CD4-positive, alpha-beta T cell treated with Interleukin-21 for 1 hour (primary cell): ENCODE results near the gene B4GALNT4.
"Not testable (repeated sequence)": the region's sequence is repeated elsewhere in the genome, so short reads cannot be mapped to it uniquely, and the experiment has no call there.

Experiments
- DNase-seq: peaks from one replicate; pipeline ENCODE4 v3.0.0-alpha.2; 2020

The B4GALNT4 gene

GRCh38 chr11:409008-409599, 39.8 kb downstream of the B4GALNT4 start:
- no peak for DNase-seq

- no peak for DNase-seq
Observed at GRCh38 chr11:409600-410483, 40.5 kb downstream of the B4GALNT4 start.

- DNase-seq = not testable (repeated sequence)
Observed at GRCh38 chr11:410711-411110, 41.4 kb downstream of the B4GALNT4 start.

DNA sequence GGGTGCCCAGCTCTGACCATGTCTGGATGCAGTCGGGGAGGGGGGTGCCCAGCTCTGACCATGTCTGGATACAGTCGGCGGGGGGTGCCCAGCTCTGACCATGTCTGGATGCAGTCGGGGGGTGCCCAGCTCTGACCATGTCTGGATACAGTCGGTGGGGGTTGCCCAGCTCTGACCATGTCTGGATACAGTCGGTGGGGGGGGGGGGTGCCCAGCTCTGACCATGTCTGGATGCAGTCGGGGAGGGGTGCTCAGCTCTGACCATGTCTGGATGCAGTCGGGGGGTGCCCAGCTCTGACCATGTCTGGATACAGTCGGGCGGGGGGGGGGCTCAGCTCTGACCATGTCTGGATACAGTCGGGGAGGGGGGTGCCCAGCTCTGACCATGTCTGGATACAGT, 42.2 kb downstream of the B4GALNT4 start:
- not testable (repeated sequence) for DNase-seq

GRCh38 chr11:412641-413119, 43.4 kb downstream of the B4GALNT4 start:
- no peak for DNase-seq

GRCh38 chr11:413120-414081, 44.1 kb downstream of the B4GALNT4 start:
- peak; percentile 18 for DNase-seq

- DNase-seq = no peak
Observed at GRCh38 chr11:414318-414857, 45.1 kb downstream of the B4GALNT4 start.

GRCh38 chr11:415640-416041, 46.3 kb downstream of the B4GALNT4 start:
- no peak for DNase-seq

DNA sequence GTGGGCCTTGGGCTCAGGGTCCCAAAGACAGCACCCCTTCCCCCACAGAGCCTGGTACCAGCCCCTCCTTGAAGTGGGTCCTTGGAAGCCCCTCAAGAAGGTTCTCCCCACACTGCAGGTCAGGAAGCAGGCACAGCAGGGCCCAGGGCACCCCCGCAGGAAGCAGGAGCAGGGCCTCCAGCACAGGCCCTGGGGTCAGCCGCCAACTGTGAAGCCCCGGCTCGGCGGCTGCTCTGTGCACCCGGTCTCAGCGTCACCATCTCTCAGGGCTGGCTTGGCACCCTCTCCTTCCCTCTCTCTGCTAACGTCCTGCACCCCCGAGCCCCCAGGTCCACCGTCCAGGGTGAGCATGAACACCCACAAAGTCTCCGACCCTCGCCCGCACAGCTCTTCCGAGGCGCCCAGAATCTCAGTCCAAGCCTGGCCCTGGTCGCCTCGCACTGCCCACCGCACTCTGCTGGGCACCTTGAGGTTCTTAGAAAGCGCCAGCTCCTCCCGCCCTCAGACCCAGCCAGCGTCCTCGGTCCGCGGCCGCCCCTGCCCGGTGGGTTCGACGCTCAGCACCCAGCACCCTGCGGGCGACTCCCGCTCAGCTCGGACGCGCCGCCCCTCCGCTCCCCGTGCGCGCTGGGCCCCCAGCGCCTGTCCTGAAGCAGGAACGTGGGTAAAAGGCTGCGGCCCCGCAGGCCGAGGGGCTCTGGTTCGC, 46.9 kb downstream of the B4GALNT4 start:
- no peak for DNase-seq

DNA sequence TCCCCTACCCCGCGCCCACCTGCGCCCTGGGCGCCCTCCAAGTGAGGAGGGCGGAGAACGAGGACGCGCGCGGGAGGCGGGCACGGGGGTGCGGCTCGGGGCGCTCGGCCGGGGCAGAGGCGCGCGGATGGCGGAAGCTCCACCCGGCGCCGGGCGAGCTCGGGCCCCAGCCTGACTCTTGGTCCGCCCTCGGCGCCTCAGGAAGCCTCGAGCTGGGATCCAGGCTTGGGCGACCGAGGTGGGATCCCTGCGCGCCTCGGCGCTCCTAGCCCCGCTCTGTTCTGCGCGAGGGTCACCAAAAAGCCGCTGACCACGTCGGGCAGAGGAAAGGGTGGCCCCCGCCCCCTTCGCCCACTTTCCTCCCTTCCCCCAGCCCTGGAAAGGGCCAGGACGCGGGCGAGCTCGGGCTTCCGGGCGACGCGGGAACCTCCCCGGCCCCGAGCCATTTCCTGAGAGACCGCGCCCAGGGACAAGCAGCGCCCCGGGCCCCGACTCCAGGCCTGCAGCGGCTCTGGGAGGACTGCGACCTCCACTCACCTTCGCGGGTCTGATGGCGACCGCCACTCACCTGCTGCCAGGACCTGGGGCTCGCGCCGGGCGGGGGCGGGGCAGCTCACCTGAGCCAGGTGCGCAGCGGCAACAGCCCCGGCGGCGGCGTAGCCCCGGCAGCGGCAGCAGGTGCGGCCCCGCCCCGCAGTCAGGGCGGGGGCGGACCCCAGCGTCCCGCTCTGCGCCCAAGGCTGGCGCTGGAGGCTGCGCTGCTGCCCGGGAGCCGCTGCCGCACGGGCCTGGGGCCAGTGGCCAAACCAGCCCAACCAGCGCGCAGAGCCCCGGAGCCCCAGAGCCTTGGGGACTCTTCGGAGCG, 47.7 kb downstream of the B4GALNT4 start:
- DNase-seq = peak; percentile 47

- DNase-seq = no peak
Observed at GRCh38 chr11:417652-418342, 48.5 kb downstream of the B4GALNT4 start.

DNA sequence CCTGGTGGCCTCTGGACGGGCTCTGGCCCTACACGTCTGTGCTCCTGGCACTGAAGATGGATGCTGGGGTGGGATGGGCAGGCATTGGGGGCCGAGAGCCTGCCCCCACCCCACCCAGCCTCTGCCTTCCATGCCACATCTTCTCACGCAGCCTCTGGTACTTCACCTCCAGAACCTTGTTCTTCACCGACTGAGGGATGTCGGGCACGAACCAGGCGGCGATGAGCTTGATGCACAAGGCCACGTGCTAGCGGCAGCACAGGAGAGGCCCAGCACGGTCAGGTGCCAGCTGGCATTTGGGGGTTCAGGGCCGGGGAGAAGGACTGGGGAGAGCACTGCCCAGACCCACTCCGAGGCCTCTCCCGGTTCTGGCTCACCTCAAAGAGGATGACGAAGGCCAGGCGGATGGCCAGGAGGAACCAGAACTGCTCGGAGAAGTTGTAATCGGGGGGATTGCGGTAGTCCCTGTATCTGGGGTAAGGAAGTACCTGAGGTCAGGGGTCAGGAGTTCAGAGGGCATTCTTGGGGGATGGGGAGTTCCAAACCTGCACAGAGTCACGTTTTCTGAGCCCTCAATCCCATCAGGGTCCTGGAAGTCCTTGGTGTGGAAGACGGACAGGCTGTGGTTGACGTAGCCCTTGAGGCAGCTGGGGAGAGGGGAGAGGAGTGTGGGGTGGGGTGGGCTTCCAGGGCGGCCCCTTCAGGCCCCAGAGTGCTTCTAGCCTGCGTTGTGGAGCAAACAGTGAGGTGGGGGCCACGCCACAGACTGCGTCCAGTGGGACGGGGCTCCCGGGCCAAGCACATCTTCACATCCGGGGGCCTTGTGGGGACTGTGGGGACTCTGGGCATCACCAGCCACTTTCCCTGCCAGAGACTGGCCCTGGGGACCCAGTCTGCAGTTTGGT, 49.3 kb downstream of the B4GALNT4 start:
- no peak for DNase-seq

- no peak for DNase-seq
Observed at GRCh38 chr11:419248-420005, 50.1 kb downstream of the B4GALNT4 start.

DNA sequence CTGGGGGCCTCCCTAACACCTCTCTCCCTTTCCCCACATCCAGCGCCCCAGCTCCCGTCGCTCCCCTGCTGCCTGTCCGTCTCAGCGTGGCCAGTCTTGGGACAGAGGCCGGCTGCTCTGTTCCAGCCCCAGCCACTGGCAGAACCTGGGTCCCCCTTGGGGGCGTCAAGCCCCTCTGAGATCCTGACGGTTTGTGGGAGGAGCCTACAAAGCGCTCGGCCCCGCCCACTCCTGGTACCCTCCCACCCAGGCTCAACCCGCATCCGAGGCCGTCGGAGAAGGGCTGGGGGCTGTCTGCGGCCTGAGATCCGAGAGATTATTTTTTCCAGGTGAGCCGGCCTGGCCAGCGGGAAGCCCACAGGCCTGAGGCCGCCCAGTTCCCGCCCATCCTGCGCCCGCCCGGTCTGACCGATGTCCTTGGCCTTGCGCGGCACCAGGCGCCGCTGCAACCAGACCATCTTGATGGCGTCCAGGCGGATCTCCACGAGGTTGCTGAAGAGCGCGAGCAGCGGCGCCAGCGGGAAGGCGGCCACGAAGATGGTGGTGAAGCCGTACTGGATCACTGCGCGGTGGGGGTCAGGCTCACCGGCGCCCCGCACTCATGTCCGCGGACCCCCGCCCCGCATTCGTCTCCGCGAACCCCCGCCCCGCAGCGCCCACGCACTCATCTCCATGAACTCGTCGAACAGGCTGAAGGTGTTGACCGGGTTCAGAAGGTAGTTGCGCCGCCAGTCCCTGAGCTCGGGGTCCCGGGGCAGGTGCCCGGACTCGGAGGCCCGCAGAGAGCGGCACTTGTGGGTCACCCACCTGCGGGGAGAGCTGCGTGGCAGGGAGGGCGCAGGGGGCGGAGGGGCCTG, 51.0 kb downstream of the B4GALNT4 start:
- DNase-seq = no peak

GRCh38 chr11:420911-421321, 51.6 kb downstream of the B4GALNT4 start:
- DNase-seq = no peak

DNA sequence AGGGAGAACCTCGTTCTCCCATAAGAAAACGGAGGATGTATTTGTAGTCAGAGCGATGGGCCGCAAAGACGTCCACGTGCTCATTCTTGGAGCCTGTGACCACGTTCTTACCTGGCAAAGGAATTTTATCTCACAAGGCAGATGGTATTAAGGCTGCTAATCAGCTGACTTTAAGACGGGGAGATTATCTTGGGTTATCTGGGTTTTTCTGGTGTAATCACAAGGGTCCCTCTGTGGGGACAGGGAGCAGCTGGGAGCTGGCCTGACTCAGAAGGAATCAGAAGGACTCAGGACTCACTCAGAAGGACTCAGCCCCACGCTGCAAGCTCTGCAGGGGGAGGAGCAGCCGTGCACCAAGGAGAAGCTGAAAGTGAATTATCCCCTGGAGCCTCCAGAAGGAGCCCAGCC, 53.0 kb downstream of the B4GALNT4 start:
- no peak for DNase-seq

- DNase-seq = no peak
Observed at GRCh38 chr11:424232-424631, 54.9 kb downstream of the B4GALNT4 start.

DNA sequence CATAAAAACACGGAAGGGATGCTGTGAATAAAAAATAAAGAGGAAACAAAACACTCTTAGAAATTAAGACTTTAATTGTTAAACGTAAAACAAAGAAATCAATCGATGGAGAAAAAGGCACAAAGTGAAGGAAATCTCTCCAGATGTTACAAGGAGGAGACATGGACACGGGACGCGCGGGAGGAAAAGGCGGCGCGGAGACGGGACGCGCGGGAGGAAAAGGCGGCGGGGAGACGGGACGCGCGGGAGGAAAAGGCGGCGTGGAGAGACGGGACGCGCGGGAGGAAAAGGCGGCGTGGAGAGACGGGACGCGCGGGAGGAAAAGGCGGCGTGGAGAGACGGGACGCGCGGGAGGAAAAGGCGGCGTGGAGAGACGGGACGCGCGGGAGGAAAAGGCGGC, 55.5 kb downstream of the B4GALNT4 start:
- not testable (repeated sequence) for DNase-seq
